Activated naive CD8-positive, alpha-beta T cell treated with anti-CD3 and anti-CD28 coated beads for 36 hours (primary cell): ENCODE results near the gene ARHGAP15. TPM values are rescaled to one million over a fixed set of nuclear protein-coding genes. Genes with fewer than 3 reads are reported as not detected.

Experiments used
- DNase-seq: peaks from one replicate; pipeline ENCODE4 v3.0.0; 2021
- H3K27ac Mint-ChIP-seq: one replicate; pipeline ENCODE4 v1.8.0; 2022; ENCODE audit warnings: mild to moderate bottlenecking, moderate library complexity, mixed read lengths
- H3K27me3 Mint-ChIP-seq: one replicate; pipeline ENCODE4 v1.8.0; 2022; ENCODE audit warnings: mild to moderate bottlenecking, mixed read lengths
- H3K36me3 Mint-ChIP-seq: one replicate; pipeline ENCODE4 v1.8.0; 2021; ENCODE audit warnings: mild to moderate bottlenecking, mixed read lengths
- H3K4me1 Mint-ChIP-seq: one replicate; pipeline ENCODE4 v1.8.0; 2021; ENCODE audit warnings: mixed read lengths
- H3K4me3 Mint-ChIP-seq: one replicate; pipeline ENCODE4 v1.8.0; 2022; ENCODE audit warnings: mild to moderate bottlenecking, moderate library complexity, mixed read lengths
- H3K9me3 Mint-ChIP-seq: one replicate; pipeline ENCODE4 v1.8.0; 2022; ENCODE audit warnings: mixed read lengths
- total RNA-seq, 2 experiments: library from RNA; stranded (reverse); gene quantifications; one replicate each; pipeline ENCODE4 v1.2.3, GENCODE V29; 2021

ARHGAP15 gene
- total RNA-seq, 2 experiments from 2014 or later: 45.2 to 47.0 TPM

GRCh38 chr2:143499061-143499460 lies 369.8 kb downstream of the ARHGAP15 start:
- peaks cover 3% of the 10 kb centered on the region for H3K9me3 Mint-ChIP-seq
- no peak overlapping the region for H3K27ac Mint-ChIP-seq
- H3K27me3 Mint-ChIP-seq: no peaks in the 10 kb centered on the region
- DNase-seq: no peak
- peaks cover 35% of the 10 kb centered on the region for H3K36me3 Mint-ChIP-seq
- H3K4me3 Mint-ChIP-seq: no peak overlapping the region
- peaks cover 20% of the 10 kb centered on the region for H3K4me1 Mint-ChIP-seq

DNA sequence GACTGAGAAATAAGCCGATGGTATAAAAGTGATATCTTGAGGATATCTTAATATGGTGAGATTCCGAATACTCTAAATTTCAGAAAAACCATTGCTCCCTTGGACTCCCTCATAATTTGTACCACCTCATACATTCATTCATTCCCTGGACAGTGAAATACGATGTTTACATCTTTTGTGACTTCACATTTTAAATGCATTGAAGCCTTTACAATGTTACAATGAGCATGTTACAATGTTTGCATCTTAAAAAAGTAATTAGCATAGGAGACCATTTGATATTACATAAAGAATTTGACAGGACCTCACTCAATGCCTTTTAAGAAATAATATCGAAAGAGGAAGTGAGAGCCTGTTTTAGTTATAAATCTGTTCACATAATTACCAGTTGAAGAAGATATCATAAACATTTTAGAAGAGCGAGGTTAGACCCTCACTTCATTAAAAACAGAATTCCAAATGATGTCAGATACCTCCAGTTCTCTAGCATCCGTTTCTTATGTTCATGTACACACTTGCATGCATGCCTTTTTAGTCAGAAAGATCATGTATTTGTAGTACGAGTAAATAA lies 372.0 kb downstream of the ARHGAP15 start:
- no peak overlapping the region for H3K27ac Mint-ChIP-seq
- no peaks in the 10 kb centered on the region for H3K27me3 Mint-ChIP-seq
- H3K36me3 Mint-ChIP-seq: peaks cover 29% of the 10 kb centered on the region
- H3K9me3 Mint-ChIP-seq: no peaks in the 10 kb centered on the region
- H3K4me3 Mint-ChIP-seq: no peak overlapping the region
- no peak for DNase-seq
- peaks cover 21% of the 10 kb centered on the region for H3K4me1 Mint-ChIP-seq

- Mint-ChIP-seq H3K27me3 (no peaks in the 10 kb centered on the region), H3K4me1 (peaks cover 9% of the 10 kb centered on the region), H3K27ac (no peak overlapping the region), H3K4me3 (no peak overlapping the region), H3K36me3 (peaks cover 29% of the 10 kb centered on the region), H3K9me3 (no peaks in the 10 kb centered on the region)
- DNase-seq: no peak
Measured at GRCh38 chr2:143503280-143503679, 374.1 kb downstream of the ARHGAP15 start.

DNA sequence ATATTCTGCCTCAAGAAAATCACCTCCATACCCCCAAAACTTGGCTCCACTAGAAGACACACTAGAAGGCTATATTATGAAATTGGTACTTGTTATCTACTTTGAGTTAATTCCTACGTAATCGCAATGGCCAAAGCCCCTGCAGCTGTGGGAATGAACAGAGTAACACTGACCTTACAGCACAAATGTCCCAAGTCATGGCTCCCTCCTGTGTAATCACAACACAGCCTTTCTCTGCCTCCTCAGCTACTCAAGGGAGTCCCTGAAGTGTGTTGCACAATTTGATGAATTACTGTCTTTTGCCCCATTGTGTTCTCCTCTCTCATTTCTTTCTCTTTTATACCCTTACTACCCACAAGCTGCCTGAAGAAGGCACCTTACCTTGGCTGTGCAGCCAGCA lies 375.2 kb downstream of the ARHGAP15 start:
- Mint-ChIP-seq H3K27ac (no peak overlapping the region), H3K27me3 (no peaks in the 10 kb centered on the region), H3K9me3 (no peaks in the 10 kb centered on the region)

GRCh38 chr2:143505542-143505941 lies 376.3 kb downstream of the ARHGAP15 start:
- no peak overlapping the region for H3K27ac Mint-ChIP-seq
- H3K4me3 Mint-ChIP-seq: no peak overlapping the region
- no peaks in the 10 kb centered on the region for H3K27me3 Mint-ChIP-seq
- no peaks in the 10 kb centered on the region for H3K9me3 Mint-ChIP-seq
- peaks cover 2% of the 10 kb centered on the region for H3K4me1 Mint-ChIP-seq
- H3K36me3 Mint-ChIP-seq: peaks cover 31% of the 10 kb centered on the region
- no peak for DNase-seq

More for the DNA sequence above, 375.2 kb downstream of the ARHGAP15 start:
- DNase-seq: no peak
- Mint-ChIP-seq H3K4me3 (no peak overlapping the region), H3K36me3 (peaks cover 26% of the 10 kb centered on the region), H3K4me1 (peaks cover 3% of the 10 kb centered on the region)

- peaks cover 4% of the 10 kb centered on the region for H3K4me1 Mint-ChIP-seq
- H3K4me3 Mint-ChIP-seq: no peak overlapping the region
- no peak overlapping the region for H3K27ac Mint-ChIP-seq
- H3K36me3 Mint-ChIP-seq: peaks cover 54% of the 10 kb centered on the region
- H3K9me3 Mint-ChIP-seq: peaks cover 8% of the 10 kb centered on the region
- DNase-seq: no peak
- no peaks in the 10 kb centered on the region for H3K27me3 Mint-ChIP-seq
Measured at GRCh38 chr2:143513081-143513480, 383.9 kb downstream of the ARHGAP15 start.

DNA sequence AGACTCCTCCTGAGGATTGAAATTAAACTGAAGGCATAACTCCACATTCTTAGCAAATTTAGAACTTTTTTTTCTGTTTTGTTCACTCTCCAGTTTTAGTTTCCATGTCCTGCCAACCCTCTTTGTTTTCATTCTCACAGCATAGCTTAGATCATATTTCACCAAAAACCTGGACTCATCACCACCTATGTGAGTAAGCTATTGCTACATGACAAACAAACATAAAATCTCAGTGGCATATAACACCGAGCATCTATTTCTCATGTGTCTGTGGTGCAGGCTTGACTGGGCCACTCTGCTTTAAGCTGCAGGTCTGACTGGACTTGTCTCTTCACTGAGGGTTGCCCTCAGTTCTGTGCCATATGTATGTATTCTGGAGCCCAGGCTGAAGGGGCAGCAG lies 385.2 kb downstream of the ARHGAP15 start:
- Mint-ChIP-seq H3K27me3 (no peaks in the 10 kb centered on the region), H3K4me3 (no peak overlapping the region), H3K27ac (no peak overlapping the region), H3K36me3 (peaks cover 54% of the 10 kb centered on the region), H3K4me1 (peaks cover 4% of the 10 kb centered on the region), H3K9me3 (peaks cover 8% of the 10 kb centered on the region)
- no peak for DNase-seq

DNA sequence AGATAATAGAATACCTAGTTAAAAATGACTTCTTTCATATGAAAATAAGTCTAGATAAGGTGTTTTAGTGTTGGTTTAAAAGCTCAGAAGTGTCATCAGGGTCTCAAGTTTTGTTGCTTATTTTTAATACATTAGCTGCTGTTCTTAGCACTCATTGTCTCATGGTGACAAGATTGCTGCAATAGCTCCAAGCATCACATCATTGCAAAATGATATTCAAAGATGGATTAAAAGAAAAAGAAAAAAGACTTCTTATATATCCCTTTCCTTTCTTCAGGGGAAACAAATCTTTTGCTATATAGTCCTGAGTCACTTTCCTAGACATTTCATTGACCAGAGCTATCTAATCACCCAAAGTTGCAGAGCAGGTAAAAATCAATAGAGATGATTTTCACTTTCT lies 386.1 kb downstream of the ARHGAP15 start:
- DNase-seq: no peak
- no peak overlapping the region for H3K27ac Mint-ChIP-seq
- peaks cover 9% of the 10 kb centered on the region for H3K4me1 Mint-ChIP-seq
- H3K36me3 Mint-ChIP-seq: peaks cover 59% of the 10 kb centered on the region
- no peak overlapping the region for H3K4me3 Mint-ChIP-seq
- H3K27me3 Mint-ChIP-seq: no peaks in the 10 kb centered on the region
- H3K9me3 Mint-ChIP-seq: peaks cover 8% of the 10 kb centered on the region

GRCh38 chr2:143519521-143519920 lies 390.3 kb downstream of the ARHGAP15 start:
- H3K27me3 Mint-ChIP-seq: no peaks in the 10 kb centered on the region
- peaks cover 3% of the 10 kb centered on the region for H3K9me3 Mint-ChIP-seq
- H3K4me3 Mint-ChIP-seq: no peak overlapping the region
- no peak for DNase-seq
- H3K27ac Mint-ChIP-seq: no peak overlapping the region
- H3K4me1 Mint-ChIP-seq: peaks cover 26% of the 10 kb centered on the region
- H3K36me3 Mint-ChIP-seq: peaks cover 54% of the 10 kb centered on the region

- H3K36me3 Mint-ChIP-seq: peaks cover 44% of the 10 kb centered on the region
Measured at GRCh38 chr2:143521396-143521795, 392.2 kb downstream of the ARHGAP15 start.

DNA sequence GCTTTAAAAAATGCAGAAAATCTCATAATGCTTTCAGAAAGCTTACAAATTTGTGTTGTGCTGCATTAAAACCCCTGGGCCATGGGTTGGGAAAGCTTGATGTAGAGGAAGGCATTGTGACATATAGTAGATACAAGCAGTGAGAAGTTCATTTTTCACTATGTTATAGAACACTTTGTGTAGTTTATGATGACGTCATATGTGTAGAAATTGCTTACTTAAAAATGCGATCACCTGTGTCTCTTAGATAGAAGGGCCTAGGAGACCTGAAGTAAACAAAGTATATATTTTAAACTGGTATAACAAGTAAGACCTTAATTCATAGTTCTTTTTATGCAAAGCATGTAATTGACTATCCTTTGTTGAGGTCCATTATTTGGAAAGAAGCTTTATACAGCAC lies 393.5 kb downstream of the ARHGAP15 start:
- Mint-ChIP-seq H3K4me3 (no peak overlapping the region), H3K9me3 (no peaks in the 10 kb centered on the region), H3K27ac (no peak overlapping the region), H3K4me1 (peaks cover 40% of the 10 kb centered on the region), H3K36me3 (peaks cover 44% of the 10 kb centered on the region), H3K27me3 (no peaks in the 10 kb centered on the region)
- DNase-seq: no peak

More at GRCh38 chr2:143521396-143521795, 392.2 kb downstream of the ARHGAP15 start:
- Mint-ChIP-seq H3K4me1 (peaks cover 40% of the 10 kb centered on the region), H3K27ac (no peak overlapping the region), H3K27me3 (no peaks in the 10 kb centered on the region), H3K4me3 (no peak overlapping the region), H3K9me3 (no peaks in the 10 kb centered on the region)
- no peak for DNase-seq

GRCh38 chr2:143524119-143524553 lies 394.9 kb downstream of the ARHGAP15 start:
- Mint-ChIP-seq H3K27ac (no peak overlapping the region), H3K9me3 (peaks cover 2% of the 10 kb centered on the region), H3K36me3 (peaks cover 47% of the 10 kb centered on the region), H3K27me3 (no peaks in the 10 kb centered on the region), H3K4me1 (peaks cover 46% of the 10 kb centered on the region), H3K4me3 (no peak overlapping the region)
- no peak for DNase-seq

DNA sequence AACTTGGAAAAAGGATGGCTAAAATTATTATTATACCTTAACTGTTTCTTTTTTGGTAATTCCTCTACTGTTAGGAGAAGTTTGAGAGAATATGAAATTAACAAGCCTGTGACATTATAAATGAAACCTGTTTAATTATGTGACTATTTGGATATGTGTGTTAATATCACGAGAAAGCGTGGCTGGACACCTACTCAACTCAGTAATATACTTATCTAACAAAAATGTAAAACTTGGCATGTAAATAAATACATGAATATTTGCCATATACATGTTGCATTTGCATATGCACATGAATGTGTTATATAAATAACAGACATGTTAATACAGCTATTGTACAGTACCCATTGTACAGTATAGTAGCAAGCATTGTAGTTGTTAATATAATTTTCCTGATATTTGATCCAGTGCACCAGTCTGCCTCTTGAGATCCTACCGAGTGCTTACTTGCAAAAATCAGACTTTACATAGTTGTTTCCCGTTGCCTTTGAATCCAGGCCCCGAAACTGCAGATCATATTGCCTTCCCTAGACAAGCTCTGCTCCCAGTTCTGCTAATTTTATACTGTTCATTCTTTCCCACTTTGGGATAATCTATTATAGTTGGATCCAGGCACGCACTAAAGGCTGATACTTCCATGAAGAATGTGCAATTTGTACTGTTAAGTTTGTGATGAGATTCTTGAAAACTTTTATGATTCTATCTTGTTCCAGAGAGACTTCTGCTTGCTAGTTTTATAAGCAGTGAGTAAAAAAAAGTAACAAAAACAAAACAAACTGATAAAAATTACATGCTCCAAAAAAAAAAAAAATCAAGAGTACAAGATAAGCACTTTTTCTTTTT lies 395.6 kb downstream of the ARHGAP15 start:
- no peak overlapping the region for H3K27ac Mint-ChIP-seq
- peaks cover 8% of the 10 kb centered on the region for H3K9me3 Mint-ChIP-seq
- peaks cover 50% of the 10 kb centered on the region for H3K4me1 Mint-ChIP-seq
- DNase-seq: no peak
- no peak overlapping the region for H3K4me3 Mint-ChIP-seq
- H3K27me3 Mint-ChIP-seq: no peaks in the 10 kb centered on the region
- H3K36me3 Mint-ChIP-seq: peaks cover 49% of the 10 kb centered on the region

- Mint-ChIP-seq H3K4me1 (peaks cover 47% of the 10 kb centered on the region), H3K9me3 (peaks cover 8% of the 10 kb centered on the region), H3K27ac (peak overlapping the region; percentile 76), H3K27me3 (no peaks in the 10 kb centered on the region), H3K36me3 (peaks cover 49% of the 10 kb centered on the region), H3K4me3 (no peak overlapping the region)
- DNase-seq: no peak
Measured at GRCh38 chr2:143525402-143525860, 396.2 kb downstream of the ARHGAP15 start.

- H3K4me1 Mint-ChIP-seq: peaks cover 47% of the 10 kb centered on the region
- H3K4me3 Mint-ChIP-seq: no peak overlapping the region
- peaks cover 48% of the 10 kb centered on the region for H3K36me3 Mint-ChIP-seq
- DNase-seq: no peak
- H3K27me3 Mint-ChIP-seq: no peaks in the 10 kb centered on the region
- no peak overlapping the region for H3K27ac Mint-ChIP-seq
- H3K9me3 Mint-ChIP-seq: peaks cover 8% of the 10 kb centered on the region
Measured at GRCh38 chr2:143526498-143526897, 397.3 kb downstream of the ARHGAP15 start.
